CD4-positive, alpha-beta T cell treated with Interleukin-12 subunit alpha and Interleukin-12 subunit beta, for 1 hour (primary cell): ENCODE measurements around the gene TBX4.

Experiments
- DNase-seq: peaks from one replicate; pipeline ENCODE4 v3.0.0-alpha.2; 2020

Gene TBX4

GRCh38 chr17:61467416-61468262 lies 15.4 kb downstream of the TBX4 start:
- DNase-seq = no peak

- DNase-seq = no peak
Observed at GRCh38 chr17:61468263-61468907, 16.2 kb downstream of the TBX4 start.

- DNase-seq = no peak
Observed at GRCh38 chr17:61469474-61469873, 17.3 kb downstream of the TBX4 start.

- no peak for DNase-seq
Observed at GRCh38 chr17:61469949-61470348, 17.7 kb downstream of the TBX4 start.

GRCh38 chr17:61470530-61471136 lies 18.4 kb downstream of the TBX4 start:
- no peak for DNase-seq

GRCh38 chr17:61474235-61474927 lies 22.2 kb downstream of the TBX4 start:
- no peak for DNase-seq

GRCh38 chr17:61474934-61475333 lies 22.7 kb downstream of the TBX4 start:
- DNase-seq = no peak

GRCh38 chr17:61475726-61476125 lies 23.5 kb downstream of the TBX4 start:
- no peak for DNase-seq

- DNase-seq = no peak
Observed at GRCh38 chr17:61476476-61477203, 24.4 kb downstream of the TBX4 start.

GRCh38 chr17:61477204-61477834 lies 25.1 kb downstream of the TBX4 start:
- no peak for DNase-seq

- DNase-seq = no peak
Observed at GRCh38 chr17:61478026-61478789, 26.0 kb downstream of the TBX4 start.

GRCh38 chr17:61478790-61479492 lies 26.7 kb downstream of the TBX4 start:
- DNase-seq = no peak

GRCh38 chr17:61479493-61480413 lies 27.5 kb downstream of the TBX4 start:
- no peak for DNase-seq

- DNase-seq = no peak
Observed at GRCh38 chr17:61480414-61480807, 28.2 kb downstream of the TBX4 start.

- no peak for DNase-seq
Observed at GRCh38 chr17:61481421-61481820, 29.2 kb downstream of the TBX4 start.

GRCh38 chr17:61482467-61482866 lies 30.2 kb downstream of the TBX4 start:
- no peak for DNase-seq

GRCh38 chr17:61483778-61484116 lies 31.5 kb downstream of the TBX4 start:
- no peak for DNase-seq

GRCh38 chr17:61484174-61484573 lies 32.0 kb downstream of the TBX4 start:
- no peak for DNase-seq

- no peak for DNase-seq
Observed at GRCh38 chr17:61485067-61485775, 33.0 kb downstream of the TBX4 start.
